GM23338 (cell line): ENCODE measurements around the gene ERI3. TPM values are rescaled to one million over a fixed set of nuclear protein-coding genes. Genes with fewer than 3 reads are reported as not detected.

Experiments
- ATAC-seq: fragments of 200-7000 bp; cut with Tn5 transposase; 3 replicates; pipeline ENCODE4 v1.9.1; 2020
- DNase-seq: peaks from one replicate; pipeline ENCODE4 v3.0.0-alpha.2; 2015; ENCODE audit warnings: low spot score
- H2AFZ ChIP-seq: fragments of 200-600 bp; sonication (generic); 2 replicates; pipeline ENCODE4 v1.8.0; 2016; ENCODE audit warnings: antibody characterized with exemption, mild to moderate bottlenecking, moderate library complexity
- H3F3A ChIP-seq: fragments of 200-600 bp; sonication (generic); replicated peaks from 2 replicates; pipeline ENCODE4 v1.8.0; 2017; ENCODE audit warnings: antibody characterized with exemption, mixed run types, low read depth
- H3K27ac ChIP-seq: fragments of 200-600 bp; sonication (generic); 2 replicates; pipeline ENCODE4 v1.6.1; 2016; ENCODE audit warnings: low read depth
- H3K27me3 ChIP-seq: fragments of 200-600 bp; sonication (generic); 2 replicates; pipeline ENCODE4 v1.8.0; 2016; ENCODE audit warnings: mild to moderate bottlenecking, mixed run types, moderate library complexity; ENCODE audit not compliant: insufficient read depth
- H3K36me3 ChIP-seq: fragments of 200-600 bp; sonication (generic); 2 replicates; pipeline ENCODE4 v1.8.0; 2016; ENCODE audit warnings: mild to moderate bottlenecking; ENCODE audit not compliant: insufficient read depth
- H3K4me1 ChIP-seq: fragments of 200-600 bp; sonication (generic); 2 replicates; pipeline ENCODE4 v1.8.0; 2016; ENCODE audit warnings: mild to moderate bottlenecking, moderate library complexity; ENCODE audit not compliant: insufficient read depth
- H3K4me2 ChIP-seq: fragments of 200-600 bp; sonication (generic); 2 replicates; pipeline ENCODE4 v1.7.1; 2017; ENCODE audit warnings: mixed run types
- H3K4me3 ChIP-seq: fragments of 200-600 bp; sonication (generic); 2 replicates; pipeline ENCODE4 v1.6.1; 2016; ENCODE audit warnings: mixed run types
- H3K79me2 ChIP-seq: fragments of 200-600 bp; sonication (generic); replicated peaks from 2 replicates; pipeline ENCODE4 v1.8.0; 2017; ENCODE audit warnings: mild to moderate bottlenecking; ENCODE audit not compliant: insufficient read depth
- H3K9me2 ChIP-seq: fragments of 200-600 bp; sonication (generic); 2 replicates; pipeline ENCODE4 v1.8.0; 2017; ENCODE audit not compliant: insufficient read depth
- H4K20me1 ChIP-seq: fragments of 200-600 bp; sonication (generic); replicated peaks from 2 replicates; pipeline ENCODE4 v1.8.0; 2017; ENCODE audit warnings: mild to moderate bottlenecking; ENCODE audit not compliant: insufficient read depth
- H3K27ac Mint-ChIP-seq: 2 replicates; pipeline ENCODE4 v1.8.0; 2020; ENCODE audit warnings: inconsistent platforms, mild to moderate bottlenecking, moderate library complexity, mixed read lengths
- H3K27me3 Mint-ChIP-seq: 3 replicates; pipeline ENCODE4 v1.8.0; 2022; ENCODE audit warnings: low read depth, mild to moderate bottlenecking, moderate library complexity, mixed read lengths, inconsistent platforms; ENCODE audit not compliant: insufficient read depth, poor library complexity
- H3K36me3 Mint-ChIP-seq: 3 replicates; pipeline ENCODE4 v1.8.0; 2021; ENCODE audit warnings: low read depth, mild to moderate bottlenecking, inconsistent platforms, moderate library complexity, mixed read lengths
- H3K4me1 Mint-ChIP-seq: 3 replicates; pipeline ENCODE4 v1.8.0; 2020; ENCODE audit warnings: mild to moderate bottlenecking, inconsistent platforms, mixed read lengths
- H3K4me3 Mint-ChIP-seq: 3 replicates; pipeline ENCODE4 v1.8.0; 2021; ENCODE audit warnings: moderate library complexity, mild to moderate bottlenecking, inconsistent platforms, mixed read lengths
- H3K9me3 Mint-ChIP-seq: 3 replicates; pipeline ENCODE4 v1.8.0; 2020; ENCODE audit warnings: moderate library complexity, mild to moderate bottlenecking, inconsistent platforms, mixed read lengths
- CREB1 ChIP-seq: fragments of 250-450 bp; sonication (Bioruptor Pico); IDR thresholded peaks from 2 replicates; pipeline ENCODE4 v1.5.0; 2020; ENCODE audit warnings: low read depth, mild to moderate bottlenecking, moderate library complexity
- EZH2 ChIP-seq: fragments of 200-600 bp; sonication (generic); IDR thresholded peaks from one replicate; pipeline ENCODE4 v1.8.0; 2017; ENCODE audit warnings: antibody characterized with exemption, mild to moderate bottlenecking, low read depth; ENCODE audit not compliant: unreplicated experiment
- EZH2phosphoT487 ChIP-seq: fragments of 200-600 bp; sonication (generic); IDR thresholded peaks from one replicate; pipeline ENCODE4 v1.8.1; 2018; ENCODE audit warnings: antibody characterized with exemption; ENCODE audit not compliant: unreplicated experiment
- NANOG ChIP-seq: IDR thresholded peaks from 2 replicates; pipeline ENCODE4 v1.6.1; 2016; ENCODE audit warnings: antibody characterized with exemption, borderline replicate concordance
- POLR2AphosphoS5 ChIP-seq: IDR thresholded peaks from 2 replicates; pipeline ENCODE4 v1.6.1; 2016; ENCODE audit warnings: antibody characterized with exemption, low read depth
- STAT1 ChIP-seq: IDR thresholded peaks from one replicate; pipeline ENCODE4 v1.6.1; 2016; ENCODE audit warnings: antibody characterized with exemption; ENCODE audit not compliant: unreplicated experiment
- ZNF114 ChIP-seq: fragments of 250-450 bp; sonication (Bioruptor Pico); IDR thresholded peaks from 2 replicates; pipeline ENCODE4 v1.5.0; 2020; ENCODE audit warnings: mild to moderate bottlenecking, moderate library complexity
- ZNF331 ChIP-seq: fragments of 250-450 bp; sonication (Bioruptor Pico); IDR thresholded peaks from 2 replicates; pipeline ENCODE4 v1.5.0; 2020; ENCODE audit warnings: low read depth, mild to moderate bottlenecking, moderate library complexity
- polyA plus RNA-seq: library from polyadenylated mRNA; unstranded; fragments of >200 nt; fragmentation: Nextera tagmentation; extraction: Ambion mirVana; gene quantifications from 2 replicates; pipeline ENCODE4 v1.2.1, GENCODE V29; 2016
- total RNA-seq: library from RNA; depleted of rRNA; stranded (reverse); fragments of >200 nt; shearing (Covaris generic); gene quantifications from 2 replicates; pipeline ENCODE4 v1.2.3, GENCODE V29; 2014
- TF ChIP-seq, protein P1 (sequence below): IDR thresholded peaks from one replicate; pipeline ENCODE4 v1.6.1; 2018; ENCODE audit warnings: antibody characterized with exemption; ENCODE audit not compliant: unreplicated experiment
- TF ChIP-seq, protein P2 (sequence below): IDR thresholded peaks from 2 replicates; pipeline ENCODE4 v1.6.1; 2016; ENCODE audit warnings: antibody characterized with exemption
- TF ChIP-seq, protein P3 (sequence below): fragments of 250-450 bp; sonication (Bioruptor Pico); IDR thresholded peaks from 2 replicates; pipeline ENCODE4 v1.5.0; 2020; ENCODE audit warnings: mild to moderate bottlenecking, moderate library complexity
- TF ChIP-seq, protein P4 (sequence below), 2 experiments: fragments of 200-600 bp in 1 of 2; sonication (generic) in 1 of 2; conservative IDR thresholded peaks; 2 replicates each; pipeline versions ENCODE4 v1.5.1 to v1.6.1; 2016 to 2017; ENCODE audit warnings: antibody characterized with exemption in 2 of 2, low read depth in 2 of 2, mild to moderate bottlenecking in 2 of 2, moderate library complexity in 1 of 2

ERI3 gene
- total and polyA plus RNA-seq, 2 experiments from 2014 or later, result 63.0 to 70.1 TPM

DNA sequence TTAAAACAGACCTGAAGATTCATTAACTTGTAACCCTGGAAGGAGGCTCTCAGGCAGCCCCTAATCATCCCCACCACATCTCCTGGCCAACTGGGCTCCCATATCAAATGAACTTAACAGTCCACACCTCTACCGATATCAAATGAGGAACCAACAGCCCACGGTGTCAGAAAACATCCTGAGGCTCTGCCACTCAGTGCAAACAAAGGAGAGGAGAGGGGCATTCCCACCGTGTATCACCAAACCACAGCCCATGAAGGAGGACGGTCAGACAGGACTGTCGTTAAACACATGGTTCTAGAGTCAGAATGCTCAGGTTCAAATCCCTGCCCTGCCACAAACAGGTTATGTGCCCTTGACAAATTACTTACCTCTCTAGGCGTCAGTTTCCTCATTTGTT is 52.5 kb downstream of the ERI3 start:
- Histone ChIP-seq H3K4me3 (no peak overlapping the region), H2AFZ (no peak overlapping the region), H3K27ac (no peak overlapping the region), H3K9me2 (no peaks in the 10 kb centered on the region), H4K20me1 (no peaks in the 10 kb centered on the region; the same call in 1 of the 2 replicates), H3K4me2 (no peak overlapping the region), H3K36me3 (peaks cover 4% of the 10 kb centered on the region), H3K4me1 (no peaks in the 10 kb centered on the region), H3K27me3 (no peaks in the 10 kb centered on the region), H3K79me2 (no peaks in the 10 kb centered on the region), H3F3A (no peaks in the 10 kb centered on the region)
- H3K4me1 Mint-ChIP-seq, result peaks cover 11% of the 10 kb centered on the region; the same call in 2 of the 3 replicates
- H3K36me3 Mint-ChIP-seq, result peaks cover 39% of the 10 kb centered on the region
- ATAC-seq (no peak), DNase-seq (no peak)
- peaks cover 2% of the 10 kb centered on the region for H3K27me3 Mint-ChIP-seq
- H3K27ac Mint-ChIP-seq, result no peak overlapping the region
- no peak for TF ChIP-seq POLR2AphosphoS5
- TF ChIP-seq CREB1, result no peak
- no peak for TF ChIP-seq STAT1
- TF ChIP-seq NANOG, result no peak
- TF ChIP-seq, protein P1, sequence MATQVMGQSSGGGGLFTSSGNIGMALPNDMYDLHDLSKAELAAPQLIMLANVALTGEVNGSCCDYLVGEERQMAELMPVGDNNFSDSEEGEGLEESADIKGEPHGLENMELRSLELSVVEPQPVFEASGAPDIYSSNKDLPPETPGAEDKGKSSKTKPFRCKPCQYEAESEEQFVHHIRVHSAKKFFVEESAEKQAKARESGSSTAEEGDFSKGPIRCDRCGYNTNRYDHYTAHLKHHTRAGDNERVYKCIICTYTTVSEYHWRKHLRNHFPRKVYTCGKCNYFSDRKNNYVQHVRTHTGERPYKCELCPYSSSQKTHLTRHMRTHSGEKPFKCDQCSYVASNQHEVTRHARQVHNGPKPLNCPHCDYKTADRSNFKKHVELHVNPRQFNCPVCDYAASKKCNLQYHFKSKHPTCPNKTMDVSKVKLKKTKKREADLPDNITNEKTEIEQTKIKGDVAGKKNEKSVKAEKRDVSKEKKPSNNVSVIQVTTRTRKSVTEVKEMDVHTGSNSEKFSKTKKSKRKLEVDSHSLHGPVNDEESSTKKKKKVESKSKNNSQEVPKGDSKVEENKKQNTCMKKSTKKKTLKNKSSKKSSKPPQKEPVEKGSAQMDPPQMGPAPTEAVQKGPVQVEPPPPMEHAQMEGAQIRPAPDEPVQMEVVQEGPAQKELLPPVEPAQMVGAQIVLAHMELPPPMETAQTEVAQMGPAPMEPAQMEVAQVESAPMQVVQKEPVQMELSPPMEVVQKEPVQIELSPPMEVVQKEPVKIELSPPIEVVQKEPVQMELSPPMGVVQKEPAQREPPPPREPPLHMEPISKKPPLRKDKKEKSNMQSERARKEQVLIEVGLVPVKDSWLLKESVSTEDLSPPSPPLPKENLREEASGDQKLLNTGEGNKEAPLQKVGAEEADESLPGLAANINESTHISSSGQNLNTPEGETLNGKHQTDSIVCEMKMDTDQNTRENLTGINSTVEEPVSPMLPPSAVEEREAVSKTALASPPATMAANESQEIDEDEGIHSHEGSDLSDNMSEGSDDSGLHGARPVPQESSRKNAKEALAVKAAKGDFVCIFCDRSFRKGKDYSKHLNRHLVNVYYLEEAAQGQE, result no peak
- TF ChIP-seq EZH2phosphoT487, result no peak
- TF ChIP-seq ZNF114 (CRISPR knock-in tag), result no peak
- TF ChIP-seq ZNF331 (CRISPR knock-in tag), result no peak
- TF ChIP-seq EZH2, result no peak
- TF ChIP-seq, protein P2, sequence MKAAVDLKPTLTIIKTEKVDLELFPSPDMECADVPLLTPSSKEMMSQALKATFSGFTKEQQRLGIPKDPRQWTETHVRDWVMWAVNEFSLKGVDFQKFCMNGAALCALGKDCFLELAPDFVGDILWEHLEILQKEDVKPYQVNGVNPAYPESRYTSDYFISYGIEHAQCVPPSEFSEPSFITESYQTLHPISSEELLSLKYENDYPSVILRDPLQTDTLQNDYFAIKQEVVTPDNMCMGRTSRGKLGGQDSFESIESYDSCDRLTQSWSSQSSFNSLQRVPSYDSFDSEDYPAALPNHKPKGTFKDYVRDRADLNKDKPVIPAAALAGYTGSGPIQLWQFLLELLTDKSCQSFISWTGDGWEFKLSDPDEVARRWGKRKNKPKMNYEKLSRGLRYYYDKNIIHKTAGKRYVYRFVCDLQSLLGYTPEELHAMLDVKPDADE, result no peak
- TF ChIP-seq, protein P3, sequence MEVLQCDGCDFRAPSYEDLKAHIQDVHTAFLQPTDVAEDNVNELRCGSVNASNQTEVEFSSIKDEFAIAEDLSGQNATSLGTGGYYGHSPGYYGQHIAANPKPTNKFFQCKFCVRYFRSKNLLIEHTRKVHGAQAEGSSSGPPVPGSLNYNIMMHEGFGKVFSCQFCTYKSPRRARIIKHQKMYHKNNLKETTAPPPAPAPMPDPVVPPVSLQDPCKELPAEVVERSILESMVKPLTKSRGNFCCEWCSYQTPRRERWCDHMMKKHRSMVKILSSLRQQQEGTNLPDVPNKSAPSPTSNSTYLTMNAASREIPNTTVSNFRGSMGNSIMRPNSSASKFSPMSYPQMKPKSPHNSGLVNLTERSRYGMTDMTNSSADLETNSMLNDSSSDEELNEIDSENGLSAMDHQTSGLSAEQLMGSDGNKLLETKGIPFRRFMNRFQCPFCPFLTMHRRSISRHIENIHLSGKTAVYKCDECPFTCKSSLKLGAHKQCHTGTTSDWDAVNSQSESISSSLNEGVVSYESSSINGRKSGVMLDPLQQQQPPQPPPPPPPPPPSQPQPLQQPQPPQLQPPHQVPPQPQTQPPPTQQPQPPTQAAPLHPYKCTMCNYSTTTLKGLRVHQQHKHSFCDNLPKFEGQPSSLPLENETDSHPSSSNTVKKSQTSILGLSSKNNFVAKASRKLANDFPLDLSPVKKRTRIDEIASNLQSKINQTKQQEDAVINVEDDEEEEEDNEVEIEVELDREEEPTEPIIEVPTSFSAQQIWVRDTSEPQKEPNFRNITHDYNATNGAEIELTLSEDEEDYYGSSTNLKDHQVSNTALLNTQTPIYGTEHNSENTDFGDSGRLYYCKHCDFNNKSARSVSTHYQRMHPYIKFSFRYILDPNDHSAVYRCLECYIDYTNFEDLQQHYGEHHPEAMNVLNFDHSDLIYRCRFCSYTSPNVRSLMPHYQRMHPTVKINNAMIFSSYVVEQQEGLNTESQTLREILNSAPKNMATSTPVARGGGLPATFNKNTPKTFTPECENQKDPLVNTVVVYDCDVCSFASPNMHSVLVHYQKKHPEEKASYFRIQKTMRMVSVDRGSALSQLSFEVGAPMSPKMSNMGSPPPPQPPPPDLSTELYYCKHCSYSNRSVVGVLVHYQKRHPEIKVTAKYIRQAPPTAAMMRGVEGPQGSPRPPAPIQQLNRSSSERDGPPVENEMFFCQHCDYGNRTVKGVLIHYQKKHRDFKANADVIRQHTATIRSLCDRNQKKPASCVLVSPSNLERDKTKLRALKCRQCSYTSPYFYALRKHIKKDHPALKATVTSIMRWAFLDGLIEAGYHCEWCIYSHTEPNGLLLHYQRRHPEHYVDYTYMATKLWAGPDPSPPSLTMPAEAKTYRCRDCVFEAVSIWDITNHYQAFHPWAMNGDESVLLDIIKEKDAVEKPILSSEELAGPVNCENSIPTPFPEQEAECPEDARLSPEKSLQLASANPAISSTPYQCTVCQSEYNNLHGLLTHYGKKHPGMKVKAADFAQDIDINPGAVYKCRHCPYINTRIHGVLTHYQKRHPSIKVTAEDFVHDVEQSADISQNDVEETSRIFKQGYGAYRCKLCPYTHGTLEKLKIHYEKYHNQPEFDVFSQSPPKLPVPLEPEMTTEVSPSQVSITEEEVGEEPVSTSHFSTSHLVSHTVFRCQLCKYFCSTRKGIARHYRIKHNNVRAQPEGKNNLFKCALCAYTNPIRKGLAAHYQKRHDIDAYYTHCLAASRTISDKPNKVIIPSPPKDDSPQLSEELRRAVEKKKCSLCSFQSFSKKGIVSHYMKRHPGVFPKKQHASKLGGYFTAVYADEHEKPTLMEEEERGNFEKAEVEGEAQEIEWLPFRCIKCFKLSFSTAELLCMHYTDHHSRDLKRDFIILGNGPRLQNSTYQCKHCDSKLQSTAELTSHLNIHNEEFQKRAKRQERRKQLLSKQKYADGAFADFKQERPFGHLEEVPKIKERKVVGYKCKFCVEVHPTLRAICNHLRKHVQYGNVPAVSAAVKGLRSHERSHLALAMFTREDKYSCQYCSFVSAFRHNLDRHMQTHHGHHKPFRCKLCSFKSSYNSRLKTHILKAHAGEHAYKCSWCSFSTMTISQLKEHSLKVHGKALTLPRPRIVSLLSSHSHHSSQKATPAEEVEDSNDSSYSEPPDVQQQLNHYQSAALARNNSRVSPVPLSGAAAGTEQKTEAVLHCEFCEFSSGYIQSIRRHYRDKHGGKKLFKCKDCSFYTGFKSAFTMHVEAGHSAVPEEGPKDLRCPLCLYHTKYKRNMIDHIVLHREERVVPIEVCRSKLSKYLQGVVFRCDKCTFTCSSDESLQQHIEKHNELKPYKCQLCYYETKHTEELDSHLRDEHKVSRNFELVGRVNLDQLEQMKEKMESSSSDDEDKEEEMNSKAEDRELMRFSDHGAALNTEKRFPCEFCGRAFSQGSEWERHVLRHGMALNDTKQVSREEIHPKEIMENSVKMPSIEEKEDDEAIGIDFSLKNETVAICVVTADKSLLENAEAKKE (CRISPR knock-in tag), result no peak
- TF ChIP-seq, protein P4, sequence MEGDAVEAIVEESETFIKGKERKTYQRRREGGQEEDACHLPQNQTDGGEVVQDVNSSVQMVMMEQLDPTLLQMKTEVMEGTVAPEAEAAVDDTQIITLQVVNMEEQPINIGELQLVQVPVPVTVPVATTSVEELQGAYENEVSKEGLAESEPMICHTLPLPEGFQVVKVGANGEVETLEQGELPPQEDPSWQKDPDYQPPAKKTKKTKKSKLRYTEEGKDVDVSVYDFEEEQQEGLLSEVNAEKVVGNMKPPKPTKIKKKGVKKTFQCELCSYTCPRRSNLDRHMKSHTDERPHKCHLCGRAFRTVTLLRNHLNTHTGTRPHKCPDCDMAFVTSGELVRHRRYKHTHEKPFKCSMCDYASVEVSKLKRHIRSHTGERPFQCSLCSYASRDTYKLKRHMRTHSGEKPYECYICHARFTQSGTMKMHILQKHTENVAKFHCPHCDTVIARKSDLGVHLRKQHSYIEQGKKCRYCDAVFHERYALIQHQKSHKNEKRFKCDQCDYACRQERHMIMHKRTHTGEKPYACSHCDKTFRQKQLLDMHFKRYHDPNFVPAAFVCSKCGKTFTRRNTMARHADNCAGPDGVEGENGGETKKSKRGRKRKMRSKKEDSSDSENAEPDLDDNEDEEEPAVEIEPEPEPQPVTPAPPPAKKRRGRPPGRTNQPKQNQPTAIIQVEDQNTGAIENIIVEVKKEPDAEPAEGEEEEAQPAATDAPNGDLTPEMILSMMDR (conservative IDR thresholded peaks at IDR 0.05; ENCODE audit: low read depth in 2 of 2), result no peak
- H3K9me3 Mint-ChIP-seq, result no peaks in the 10 kb centered on the region
- H3K4me3 Mint-ChIP-seq, result no peak overlapping the region
